GM19240 (cell line): ENCODE measurements around the gene KRT74.
"Not testable (repeated sequence)": the region's sequence is repeated elsewhere in the genome, so short reads cannot be mapped to it uniquely, and the experiment has no call there.

Source experiments
- DNase-seq: peaks from one replicate; pipeline ENCODE4 v3.0.0; 2011; ENCODE audit warnings: low spot score; ENCODE audit not compliant: insufficient read length

The KRT74 gene

DNA sequence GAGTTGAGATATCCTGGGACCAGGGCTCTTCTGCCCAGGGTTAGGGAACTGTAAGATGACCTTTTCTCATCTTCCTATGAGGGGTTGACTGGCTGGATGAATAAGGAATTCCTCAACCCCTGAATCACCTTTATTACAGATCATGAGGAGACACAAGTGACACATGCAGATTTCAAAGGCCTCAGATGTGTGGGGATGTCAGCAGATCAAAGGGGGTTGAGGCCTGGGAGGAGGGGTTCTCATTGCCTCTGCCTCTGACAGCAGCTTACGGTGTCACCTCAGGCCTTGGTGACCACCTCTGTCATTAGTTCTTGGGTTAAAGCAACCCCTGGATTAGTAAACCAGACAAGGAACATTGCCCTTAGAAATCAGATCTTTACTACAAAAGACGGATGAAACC, 29.7 kb upstream of the KRT74 start:
- no peak for DNase-seq

DNA sequence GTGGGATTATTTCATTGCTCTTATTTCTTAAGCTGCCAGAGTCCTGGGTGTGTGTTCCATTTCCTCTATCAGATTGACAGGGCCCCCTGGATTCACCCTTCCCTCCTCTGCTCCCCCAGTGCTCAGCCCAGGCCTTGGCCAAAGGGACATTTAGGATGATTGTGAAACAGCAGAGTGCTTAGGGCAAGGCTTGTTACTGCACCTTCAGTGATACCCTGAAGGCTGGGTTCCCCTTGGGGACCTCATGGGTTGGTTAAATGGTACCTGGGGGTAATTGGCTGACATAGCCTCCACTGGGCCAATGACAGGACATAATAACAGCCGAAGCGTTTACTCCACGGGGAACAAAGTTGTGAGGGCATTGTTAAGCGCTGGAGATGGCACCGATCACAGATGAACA, 28.9 kb upstream of the KRT74 start:
- no peak for DNase-seq

DNA sequence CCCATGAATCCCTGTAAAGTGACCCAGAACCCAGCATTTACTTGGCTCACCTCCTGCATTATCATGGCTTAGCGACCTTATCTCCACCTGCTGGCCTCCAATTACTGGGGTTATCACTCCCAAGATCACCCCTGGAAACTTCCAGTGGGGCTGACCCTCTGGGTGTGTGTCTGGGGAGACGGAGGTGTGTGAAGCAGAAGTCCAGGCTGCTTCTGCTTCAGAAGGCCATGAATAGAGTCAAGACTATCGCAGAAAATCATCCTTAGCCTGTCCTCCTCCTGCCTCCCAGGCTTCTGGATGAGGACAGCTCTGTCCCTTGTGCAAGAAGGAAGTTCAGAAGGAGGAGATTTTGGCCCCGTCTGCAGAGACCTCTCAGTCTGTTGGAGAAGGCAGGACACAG, 28.0 kb upstream of the KRT74 start:
- no peak for DNase-seq

DNA sequence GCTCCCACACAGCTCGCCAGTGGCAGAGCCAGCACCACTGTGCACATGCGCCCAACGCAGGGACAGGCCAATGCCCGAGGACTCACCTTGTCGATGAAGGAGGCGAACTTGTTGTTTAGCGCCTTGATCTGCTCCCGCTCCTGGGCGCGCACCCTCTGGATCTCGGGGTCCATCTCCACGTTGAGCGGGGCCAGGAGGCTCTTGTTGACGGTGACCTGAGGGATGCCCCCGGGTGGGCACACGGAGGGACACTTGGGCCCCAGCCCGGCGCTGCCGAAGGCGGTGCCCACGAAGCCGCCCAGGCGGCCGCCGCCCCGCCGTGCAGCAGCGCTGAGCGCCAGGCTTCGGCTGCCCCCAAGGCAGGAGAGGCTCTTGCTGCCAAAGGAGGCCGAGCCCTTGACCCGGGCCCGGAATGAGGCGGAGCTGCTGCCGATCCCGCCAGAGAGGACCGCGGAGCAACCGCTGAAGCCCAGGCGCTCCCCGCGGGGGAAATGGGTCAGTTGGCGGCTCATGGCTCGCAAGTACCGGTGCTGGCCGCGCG, 27.4 kb upstream of the KRT74 start, which contains the start of gene KRT72:
KRT72 (minus strand) TSS at position 523 of the 541 bp plus-strand sequence; CDS start at position 512, 11 bp downstream.
- no peak for DNase-seq

DNA sequence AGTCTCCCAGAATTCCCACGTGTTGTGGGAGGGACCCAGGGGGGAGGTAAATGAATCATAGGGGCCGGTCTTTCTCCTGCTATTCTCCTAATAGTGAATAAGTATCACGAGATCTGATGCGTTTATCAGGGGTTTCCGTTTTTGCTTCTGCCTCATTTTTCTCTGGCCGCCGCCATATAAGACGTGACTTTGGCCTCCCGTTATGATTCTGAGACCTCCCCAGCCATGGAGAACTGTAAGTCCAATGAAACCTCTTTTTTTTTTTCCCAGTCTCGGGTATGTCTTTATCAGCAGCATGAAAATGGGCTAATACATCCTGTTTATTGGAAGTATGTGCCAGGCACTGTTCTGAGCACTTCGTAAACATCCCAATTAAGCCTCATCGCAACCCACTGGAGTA, 26.8 kb upstream of the KRT74 start:
- no peak for DNase-seq

DNA sequence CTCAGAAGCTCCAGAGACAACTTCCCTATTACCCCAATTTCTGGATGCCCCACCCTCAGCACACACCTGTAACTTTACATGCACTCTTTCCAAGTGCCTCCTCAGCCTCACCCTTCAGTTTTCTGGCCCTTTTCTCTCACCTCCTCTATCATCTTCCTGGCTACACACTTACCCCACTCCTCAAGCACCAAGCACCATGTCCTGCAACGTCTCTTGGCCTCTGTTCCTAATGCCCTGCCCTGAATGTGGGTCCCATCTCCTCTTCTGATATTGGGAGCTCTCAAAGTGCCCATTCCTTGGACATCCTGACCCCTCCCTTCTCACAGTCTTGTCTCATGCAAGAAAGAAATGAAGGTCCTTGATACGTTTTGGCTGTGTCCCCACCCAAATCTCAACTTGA, 26.4 kb upstream of the KRT74 start:
- DNase-seq, result no peak

DNA sequence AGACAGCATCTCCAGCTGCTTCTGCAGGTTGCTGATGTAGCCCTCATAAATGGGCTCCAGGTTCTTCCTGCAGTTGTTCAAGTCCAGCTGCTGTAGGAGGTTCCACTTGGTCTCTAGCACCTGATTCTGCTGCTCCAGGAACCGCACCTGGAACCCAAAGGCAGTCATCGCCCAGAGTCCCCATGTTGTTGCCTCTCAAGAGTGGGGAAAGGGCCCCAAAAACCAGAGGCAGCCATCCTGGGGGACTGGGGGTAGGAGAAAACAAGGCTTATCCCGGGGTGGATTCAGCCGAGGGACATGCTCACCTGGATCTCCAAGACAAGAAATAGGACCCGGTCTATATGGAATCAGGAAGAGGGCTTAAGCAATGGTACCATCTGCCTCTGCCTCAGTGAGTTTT, 25.3 kb upstream of the KRT74 start:
- no peak for DNase-seq

DNA sequence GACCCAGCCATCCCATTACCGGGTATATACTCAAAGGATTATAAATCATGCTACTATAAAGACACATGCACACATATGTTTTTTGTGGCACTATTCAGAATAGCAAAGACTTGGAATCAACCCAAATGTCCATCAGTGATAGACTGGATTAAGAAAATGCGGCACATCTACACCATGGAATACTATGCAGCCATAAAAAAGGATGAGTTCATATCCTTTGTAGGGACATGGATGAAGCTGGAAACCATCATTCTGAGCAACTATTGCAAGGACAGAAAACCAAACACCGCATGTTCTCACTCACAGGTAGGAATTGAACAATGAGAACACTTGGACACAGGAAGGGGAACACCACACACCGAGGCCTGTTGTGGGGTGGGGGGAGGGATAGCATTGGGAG, 20.6 kb upstream of the KRT74 start:
- DNase-seq, result not testable (repeated sequence)

DNA sequence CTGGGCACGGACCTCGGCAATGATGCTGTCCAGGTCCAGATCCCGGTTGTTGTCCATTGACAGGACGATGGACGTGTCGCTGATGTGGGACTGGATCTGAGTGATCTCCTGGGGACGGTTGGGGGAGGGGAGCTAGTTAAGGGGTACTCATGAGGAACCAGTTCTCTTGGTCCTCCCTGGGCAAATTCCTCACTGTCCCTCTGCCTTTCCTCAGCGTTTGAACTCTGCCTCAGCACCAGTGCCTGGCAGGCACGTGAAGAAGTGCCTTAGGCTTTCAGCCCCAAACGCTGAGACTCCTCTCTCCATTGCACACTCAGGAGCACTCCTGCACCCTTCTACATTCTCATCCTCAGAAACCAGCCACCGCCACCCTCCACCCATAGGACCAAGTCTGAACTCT, 17.9 kb upstream of the KRT74 start:
- DNase-seq, result no peak

DNA sequence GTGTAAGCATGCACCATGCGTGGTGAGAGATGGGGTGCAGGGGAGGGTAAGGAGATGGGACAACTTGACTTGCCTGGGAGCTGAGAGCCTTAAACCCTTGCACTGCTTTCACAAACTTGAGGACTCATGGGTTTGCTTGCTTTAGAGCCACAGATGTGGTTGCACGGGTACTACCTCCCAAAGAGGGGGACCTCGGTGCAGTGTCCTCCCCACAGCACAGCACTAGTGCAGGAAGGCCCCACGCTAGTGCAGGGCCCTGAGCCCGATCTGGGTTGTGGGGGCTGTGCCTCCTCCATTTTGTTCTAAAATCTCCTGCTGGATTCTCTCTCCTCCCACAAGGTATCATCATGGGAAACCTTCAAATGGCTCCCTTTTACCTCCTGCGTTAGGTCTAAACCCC, 16.4 kb upstream of the KRT74 start:
- no peak for DNase-seq

DNA sequence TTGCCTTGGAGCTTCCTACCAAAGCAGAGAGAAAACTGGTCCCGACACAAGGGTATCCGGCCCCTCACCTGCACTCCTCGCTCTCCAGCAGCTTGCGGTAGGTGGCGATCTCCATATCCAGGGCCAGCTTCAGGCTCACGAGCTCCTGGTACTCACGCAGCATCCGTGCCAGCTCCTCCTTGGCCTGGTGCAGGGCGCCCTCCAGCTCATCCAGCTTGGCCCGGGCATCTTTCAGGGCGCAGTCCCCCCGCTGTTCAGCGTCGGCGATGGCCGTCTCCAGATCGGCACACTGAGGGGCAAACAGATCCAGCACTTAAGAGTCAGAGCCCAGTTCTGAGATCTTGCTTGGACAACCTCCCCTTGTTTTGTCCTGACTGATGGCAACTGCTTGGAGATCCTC, 13.9 kb upstream of the KRT74 start:
- DNase-seq, result no peak

DNA sequence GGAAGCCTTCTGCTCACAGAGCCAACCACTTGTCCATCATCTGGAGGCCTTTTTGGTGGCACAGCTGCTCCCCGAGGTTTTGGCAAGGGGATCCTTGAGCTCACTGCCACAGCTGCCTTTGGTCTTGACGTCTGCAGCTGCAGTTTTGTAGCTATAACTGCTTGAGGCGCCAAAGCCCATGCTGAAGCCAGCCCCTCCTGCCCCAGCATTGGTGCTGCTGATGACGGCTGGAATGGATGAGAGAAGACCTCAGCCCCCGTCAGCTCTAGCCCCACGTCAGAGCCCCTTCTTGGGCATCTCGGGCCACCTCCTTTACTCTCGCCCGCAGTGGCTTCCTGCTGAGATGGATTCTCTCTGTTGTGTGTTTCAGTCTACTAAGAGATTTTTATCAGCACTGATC, 12.3 kb upstream of the KRT74 start:
- no peak for DNase-seq

DNA sequence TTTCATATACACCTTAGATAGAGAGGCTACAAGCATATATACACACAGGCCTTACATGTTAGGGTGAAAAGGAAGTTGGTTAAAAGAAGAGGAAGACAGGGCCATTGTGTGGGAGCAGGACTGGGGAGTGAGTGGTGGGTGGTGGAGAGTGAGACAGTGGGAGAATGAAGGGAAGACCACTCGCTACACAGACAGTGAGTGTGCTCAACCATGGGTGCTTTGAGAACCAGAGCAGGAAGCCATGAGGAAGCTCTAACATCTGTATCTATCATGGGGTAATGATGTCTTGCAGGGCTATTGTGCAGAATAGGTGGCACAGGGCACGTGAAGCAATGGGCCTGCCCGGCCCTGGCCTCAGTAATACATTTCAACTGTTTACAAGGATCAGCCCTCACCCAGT, 11.4 kb upstream of the KRT74 start:
- no peak for DNase-seq

DNA sequence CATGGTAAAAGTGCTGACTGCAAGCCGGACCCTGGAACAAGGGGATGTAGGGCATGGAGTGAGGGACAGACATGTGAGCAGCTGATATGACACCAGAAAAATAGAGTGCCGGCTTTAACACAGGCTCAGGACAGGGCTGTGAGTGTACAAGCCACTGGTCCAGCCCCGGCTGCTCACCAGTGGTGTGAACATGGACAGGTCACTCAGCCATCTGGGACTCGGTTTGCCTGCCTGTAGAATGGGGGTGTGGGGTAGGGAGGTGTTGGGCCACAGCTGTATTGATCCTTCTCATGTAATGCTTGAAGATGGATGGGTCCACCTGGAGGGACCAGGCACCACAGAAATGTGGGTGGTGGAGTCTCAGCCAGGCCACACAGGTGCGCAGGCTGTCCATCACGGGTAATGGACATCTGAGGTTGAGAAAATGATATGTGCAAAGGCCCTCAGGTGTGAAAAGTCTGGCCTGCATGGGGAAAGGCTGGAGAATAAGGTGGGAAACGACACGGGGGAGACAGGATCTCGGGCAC, 10.6 kb upstream of the KRT74 start:
- no peak for DNase-seq

DNA sequence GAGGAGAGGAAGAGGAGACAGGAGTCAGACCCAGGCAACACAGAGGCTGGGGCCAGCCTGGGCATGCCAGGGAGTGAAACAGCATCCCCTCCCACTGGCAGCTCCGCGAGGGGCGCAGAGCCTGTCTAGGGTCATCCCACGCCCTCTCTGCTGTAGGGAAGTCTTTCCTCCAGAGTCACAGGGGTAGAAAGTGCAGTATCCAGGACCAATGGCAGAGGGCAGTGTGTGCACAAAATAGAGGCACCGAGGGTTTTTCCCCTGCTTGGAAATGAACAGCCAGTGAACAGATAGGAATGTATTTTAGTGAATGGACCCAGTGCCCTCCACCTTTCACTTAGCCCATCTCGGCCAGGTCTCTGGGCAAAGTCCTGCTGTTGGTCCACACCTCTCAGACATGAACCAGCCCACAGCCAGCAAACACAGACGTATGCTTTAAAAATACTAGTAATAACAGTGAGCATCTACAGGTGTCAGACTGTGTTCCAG, 9.4 kb upstream of the KRT74 start:
- DNase-seq, result peak; percentile 44

DNA sequence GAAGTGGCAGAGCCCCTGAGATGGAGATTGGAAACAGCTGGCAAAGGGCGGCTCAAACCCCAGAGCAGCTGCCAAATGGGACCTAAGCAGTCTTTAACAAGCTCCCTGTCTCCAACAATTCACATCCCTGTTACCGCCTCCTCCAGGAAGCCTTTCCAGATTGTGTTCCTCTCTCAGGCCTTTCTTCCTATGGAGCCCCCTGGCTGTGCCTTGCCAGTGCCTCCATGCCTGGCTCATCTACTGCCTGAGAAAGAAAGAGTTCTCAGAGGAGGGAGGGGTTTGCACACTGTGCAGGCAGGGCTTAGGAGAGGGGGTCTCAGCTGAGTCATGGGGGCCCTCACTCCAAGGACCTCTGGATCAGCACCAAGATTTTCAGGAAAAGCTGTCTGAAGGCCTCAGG, 8.8 kb upstream of the KRT74 start:
- DNase-seq, result no peak

DNA sequence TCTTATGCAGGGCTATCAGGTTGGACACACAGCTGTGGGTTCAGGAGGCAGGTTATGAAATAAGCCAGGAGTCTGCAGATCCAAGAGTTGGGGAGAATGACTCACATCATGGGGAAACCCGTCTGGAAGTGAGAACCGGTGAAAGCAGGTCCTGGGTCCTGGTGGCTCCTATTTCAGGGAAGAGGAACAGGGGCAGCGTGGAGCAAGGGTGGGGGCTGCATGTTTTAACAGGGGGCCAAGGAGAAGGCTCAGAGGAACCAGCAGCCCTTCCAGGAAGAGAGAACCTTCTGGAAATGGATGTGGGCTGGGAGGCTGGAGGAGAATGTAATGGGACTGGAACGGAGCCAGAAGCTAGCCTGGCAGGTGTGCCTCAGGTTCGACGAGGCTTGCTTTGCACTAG, 7.8 kb upstream of the KRT74 start:
- DNase-seq, result no peak

DNA sequence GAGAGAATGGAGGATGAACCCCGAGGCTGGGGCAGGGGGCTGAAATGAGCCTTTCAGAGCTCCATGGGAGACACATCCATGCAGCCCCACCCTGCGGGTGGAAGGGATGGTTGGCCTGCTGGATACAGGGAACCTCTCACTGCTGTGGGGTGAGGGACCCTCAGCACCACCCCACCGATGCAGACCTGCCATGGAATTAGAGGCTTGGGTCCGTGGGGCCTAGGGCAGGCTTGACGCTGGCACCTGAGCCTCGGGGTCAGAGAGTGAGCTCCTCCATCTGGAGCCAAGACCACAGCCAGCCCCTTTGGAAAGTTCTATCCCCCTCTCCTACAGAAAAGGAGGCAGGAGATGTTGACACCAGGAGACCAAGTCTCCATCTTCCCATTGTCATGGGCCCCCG, 7.4 kb upstream of the KRT74 start:
- DNase-seq, result no peak

DNA sequence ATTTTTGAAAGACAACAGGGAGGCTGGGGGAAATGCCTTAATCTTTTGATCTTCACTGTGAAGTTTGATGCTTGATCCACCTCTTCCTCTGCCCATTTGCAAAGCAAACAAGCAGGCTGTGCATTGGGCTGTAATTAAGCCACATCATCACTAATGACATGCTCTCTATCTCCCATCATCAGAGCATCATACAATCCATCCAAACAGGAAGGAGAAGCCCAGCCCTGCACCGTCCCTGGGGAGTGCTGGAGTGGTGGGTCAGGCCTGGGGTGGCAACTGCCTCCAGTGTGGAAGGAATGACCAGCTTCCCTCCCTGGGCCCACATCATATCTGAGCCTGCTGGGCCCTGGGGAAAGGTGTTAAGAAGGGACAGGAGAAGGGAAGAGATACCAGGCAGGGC, 6.9 kb upstream of the KRT74 start:
- DNase-seq, result no peak

DNA sequence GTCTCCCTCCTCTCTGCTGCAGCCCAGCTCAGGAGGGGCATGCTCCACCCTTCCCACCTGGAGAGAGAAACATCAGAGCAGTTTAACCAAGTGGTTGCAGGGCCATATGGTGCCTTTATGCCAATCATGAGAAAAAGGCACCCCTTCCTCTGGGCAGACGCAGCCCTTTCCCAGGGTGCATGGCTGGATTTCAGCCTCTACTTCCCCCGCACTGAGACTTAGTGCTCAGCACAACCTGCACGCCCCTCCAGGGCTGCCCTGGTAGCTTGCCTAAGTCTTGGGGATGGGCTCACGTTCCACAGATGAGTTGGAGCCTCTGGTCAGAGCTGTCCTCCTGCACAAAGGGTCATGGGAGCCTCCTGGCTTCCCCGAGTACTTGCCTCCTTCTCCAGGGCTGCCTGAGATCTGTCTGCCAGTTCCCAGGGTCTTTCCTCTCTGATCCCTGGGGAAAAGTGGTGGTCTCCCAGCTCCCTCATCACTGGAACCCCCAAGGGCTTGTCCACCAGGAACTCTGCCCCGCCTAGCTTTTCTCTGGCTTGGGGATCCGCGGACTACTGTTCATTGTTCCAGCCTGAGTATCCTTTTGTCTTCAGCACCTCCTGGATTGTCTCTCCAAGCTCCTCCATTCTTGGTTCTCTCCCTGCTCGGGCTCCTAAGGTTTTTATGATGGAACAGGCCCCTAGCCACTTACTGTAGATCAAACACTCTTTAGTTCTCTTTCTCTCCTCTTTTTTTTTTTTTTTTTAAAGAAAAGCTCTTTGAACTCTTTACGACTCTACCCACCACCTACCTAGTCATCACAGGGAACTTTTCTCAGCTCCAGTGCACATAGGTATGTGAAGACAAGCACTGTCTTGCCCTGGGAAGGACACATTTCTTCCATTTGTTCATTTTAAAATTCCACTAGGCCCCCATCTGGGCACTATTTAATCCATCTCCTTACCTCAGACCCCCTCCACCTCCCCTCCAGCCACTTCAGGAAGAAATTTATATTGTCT, 6.1 kb upstream of the KRT74 start:
- no peak for DNase-seq

DNA sequence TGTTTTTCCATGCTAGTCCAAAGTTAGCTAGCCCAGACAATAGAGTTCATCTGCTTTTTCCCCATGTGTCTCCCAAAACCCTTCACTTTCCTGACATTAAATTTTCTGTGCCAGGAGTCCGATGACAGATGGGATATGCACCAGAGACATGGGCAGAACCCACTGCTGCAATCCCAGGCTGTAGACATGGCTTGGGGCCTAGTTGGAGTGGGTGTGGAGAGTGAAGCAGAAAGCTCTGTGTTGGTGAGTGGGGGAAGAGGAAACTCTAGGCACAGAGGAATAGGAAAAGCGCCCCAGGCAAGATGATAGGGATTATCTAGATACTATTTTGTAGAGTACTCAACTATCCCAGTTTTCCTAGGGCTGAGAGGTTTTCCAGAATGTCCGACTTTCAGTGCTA, 4.8 kb upstream of the KRT74 start:
- DNase-seq, result no peak

DNA sequence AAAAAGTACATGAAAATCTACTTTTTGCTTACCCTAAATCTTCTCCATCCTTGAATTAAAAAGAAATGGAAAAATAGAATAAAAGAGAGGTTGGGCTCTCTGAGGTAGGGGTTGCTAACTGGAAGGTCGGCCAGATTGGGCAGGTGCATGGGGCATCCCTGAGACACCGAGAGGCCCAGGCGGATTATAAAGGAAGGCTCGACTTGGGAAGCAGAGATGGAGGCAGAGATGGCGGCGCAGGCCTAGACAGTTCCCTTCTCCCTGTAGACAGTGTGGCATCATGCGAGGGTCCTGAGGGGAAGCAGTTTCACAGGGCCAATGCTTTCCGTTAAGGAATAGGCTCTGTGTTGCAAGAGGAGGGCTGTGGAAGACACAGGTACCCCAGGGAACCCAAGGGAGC, 3.7 kb upstream of the KRT74 start:
- no peak for DNase-seq

DNA sequence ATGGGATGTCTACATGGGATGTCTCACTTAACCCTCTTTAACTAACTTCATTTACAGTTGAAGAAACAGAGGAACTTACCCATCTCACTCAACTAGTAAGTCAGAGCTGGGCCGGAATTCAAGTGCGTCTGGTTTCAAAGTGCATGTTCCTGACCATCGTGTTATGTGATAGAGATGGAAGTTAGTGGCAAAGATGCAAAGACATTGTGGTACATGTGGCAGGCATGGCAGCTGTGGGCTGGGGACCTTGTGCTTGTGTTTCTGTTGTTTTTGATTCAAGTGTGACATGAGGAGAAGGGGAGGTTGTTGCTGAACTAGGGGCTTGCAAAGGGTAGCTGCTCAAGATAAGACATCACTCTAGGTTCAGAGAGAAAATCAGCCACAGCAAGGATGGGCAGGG, 2.3 kb upstream of the KRT74 start:
- DNase-seq, result no peak
